ENCODE results near the gene RAD18.

- no peak for TF ChIP-seq EZH2 (IDR thresholded peaks at IDR 0.05)
- TF ChIP-seq, protein P1, sequence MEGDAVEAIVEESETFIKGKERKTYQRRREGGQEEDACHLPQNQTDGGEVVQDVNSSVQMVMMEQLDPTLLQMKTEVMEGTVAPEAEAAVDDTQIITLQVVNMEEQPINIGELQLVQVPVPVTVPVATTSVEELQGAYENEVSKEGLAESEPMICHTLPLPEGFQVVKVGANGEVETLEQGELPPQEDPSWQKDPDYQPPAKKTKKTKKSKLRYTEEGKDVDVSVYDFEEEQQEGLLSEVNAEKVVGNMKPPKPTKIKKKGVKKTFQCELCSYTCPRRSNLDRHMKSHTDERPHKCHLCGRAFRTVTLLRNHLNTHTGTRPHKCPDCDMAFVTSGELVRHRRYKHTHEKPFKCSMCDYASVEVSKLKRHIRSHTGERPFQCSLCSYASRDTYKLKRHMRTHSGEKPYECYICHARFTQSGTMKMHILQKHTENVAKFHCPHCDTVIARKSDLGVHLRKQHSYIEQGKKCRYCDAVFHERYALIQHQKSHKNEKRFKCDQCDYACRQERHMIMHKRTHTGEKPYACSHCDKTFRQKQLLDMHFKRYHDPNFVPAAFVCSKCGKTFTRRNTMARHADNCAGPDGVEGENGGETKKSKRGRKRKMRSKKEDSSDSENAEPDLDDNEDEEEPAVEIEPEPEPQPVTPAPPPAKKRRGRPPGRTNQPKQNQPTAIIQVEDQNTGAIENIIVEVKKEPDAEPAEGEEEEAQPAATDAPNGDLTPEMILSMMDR (IDR thresholded peaks at IDR 0.05): no peak
- TF ChIP-seq EZH2phosphoT487 (IDR thresholded peaks at IDR 0.05): no peak
Observed at GRCh38 chr3:8980756-8981257, 17.5 kb upstream of the RAD18 start.

Data from neural progenitor cell (in vitro differentiated cells).